Mesenchymal stem cell (in vitro differentiated cells and primary cell): Measurements from ENCODE around the gene MFF.

ENCODE experiments used
- DNase-seq: peaks from one replicate; pipeline ENCODE4 v3.0.0-alpha.2; 2013
- H2AFZ ChIP-seq: one replicate; pipeline ENCODE4 v1.6.1; 2013; ENCODE audit warnings: low read depth, mild to moderate bottlenecking, control low read depth, inconsistent platforms, low read length, moderate library complexity
- H2AK5ac ChIP-seq: 2 replicates; pipeline ENCODE4 v1.6.1; 2013; ENCODE audit warnings: low read length, moderate library complexity, mild to moderate bottlenecking, inconsistent platforms; ENCODE audit not compliant: severe bottlenecking
- H2BK120ac ChIP-seq: one replicate; pipeline ENCODE4 v1.6.1; 2013; ENCODE audit warnings: low read depth, mild to moderate bottlenecking, inconsistent platforms, low read length, moderate library complexity
- H2BK12ac ChIP-seq, 2 experiments: one replicate each; pipeline ENCODE4 v1.6.1; 2013; ENCODE audit warnings: inconsistent platforms in 2 of 2, low read length in 2 of 2, mild to moderate bottlenecking in 2 of 2, moderate library complexity in 2 of 2, control low read depth in 1 of 2
- H2BK15ac ChIP-seq: one replicate; pipeline ENCODE4 v1.6.1; 2013; ENCODE audit warnings: mild to moderate bottlenecking, low read depth, inconsistent platforms; ENCODE audit not compliant: poor library complexity, severe bottlenecking
- H2BK5ac ChIP-seq: 2 replicates; pipeline ENCODE4 v1.6.1; 2013; ENCODE audit warnings: low read depth, mild to moderate bottlenecking, low read length, control low read depth, inconsistent platforms; ENCODE audit not compliant: poor library complexity, severe bottlenecking
- H3K14ac ChIP-seq, 2 experiments: one replicate each; pipeline ENCODE4 v1.6.1; 2013; ENCODE audit warnings: inconsistent platforms in 2 of 2, low read length in 2 of 2, control low read depth in 1 of 2, mild to moderate bottlenecking in 1 of 2, moderate library complexity in 1 of 2
- H3K18ac ChIP-seq, 2 experiments: one replicate each; pipeline ENCODE4 v1.6.1; 2013; ENCODE audit warnings: inconsistent platforms in 2 of 2, low read length in 2 of 2, control low read depth in 1 of 2, low read depth in 1 of 2, mild to moderate bottlenecking in 1 of 2
- H3K23ac ChIP-seq, 2 experiments: one replicate each; pipeline ENCODE4 v1.6.1; 2013; ENCODE audit warnings: inconsistent platforms in 2 of 2, low read length in 2 of 2, mild to moderate bottlenecking in 2 of 2, moderate library complexity in 2 of 2, control low read depth in 1 of 2
- H3K27ac ChIP-seq: 2 replicates; pipeline ENCODE4 v1.5.1; 2013; ENCODE audit warnings: mild to moderate bottlenecking, moderate library complexity, low read length, control low read depth, inconsistent platforms; ENCODE audit not compliant: poor library complexity, severe bottlenecking
- H3K27me3 ChIP-seq, 2 experiments: 2 replicates each; pipeline versions ENCODE4 v1.6.1 to v1.7.0; 2013; ENCODE audit warnings: low read length in 2 of 2, mild to moderate bottlenecking in 2 of 2, moderate library complexity in 2 of 2, control low read depth in 1 of 2, inconsistent platforms in 1 of 2; ENCODE audit not compliant: control insufficient read depth in 1 of 2, insufficient read depth in 1 of 2
- H3K36me3 ChIP-seq, 2 experiments: 2 replicates each; pipeline versions ENCODE4 v1.6.1 to v1.7.0; 2013; ENCODE audit warnings: low read length in 2 of 2, control low read depth in 1 of 2, inconsistent platforms in 1 of 2, low read depth in 1 of 2, mild to moderate bottlenecking in 1 of 2; ENCODE audit not compliant: insufficient read depth in 2 of 2, control insufficient read depth in 1 of 2
- H3K4ac ChIP-seq, 2 experiments: one replicate each; pipeline ENCODE4 v1.6.1; 2013; ENCODE audit warnings: inconsistent platforms in 2 of 2, low read length in 2 of 2, mild to moderate bottlenecking in 2 of 2, moderate library complexity in 2 of 2, control low read depth in 1 of 2, low read depth in 1 of 2
- H3K4me1 ChIP-seq: 2 replicates; pipeline ENCODE4 v1.6.1; 2013; ENCODE audit warnings: low read depth, low read length, control low read depth; ENCODE audit not compliant: control insufficient read depth, insufficient read depth
- H3K4me2 ChIP-seq: 2 replicates; pipeline ENCODE4 v1.6.1; 2013; ENCODE audit warnings: low read length, mild to moderate bottlenecking, inconsistent platforms; ENCODE audit not compliant: poor library complexity, severe bottlenecking
- H3K4me3 ChIP-seq, 2 experiments: 2 replicates each; pipeline versions ENCODE4 v1.5.1 to v1.7.0; 2013; ENCODE audit warnings: low read length in 2 of 2, mild to moderate bottlenecking in 2 of 2, control low read depth in 1 of 2, low read depth in 1 of 2; ENCODE audit not compliant: insufficient read depth in 1 of 2
- H3K79me1 ChIP-seq: replicated peaks from 2 replicates; pipeline ENCODE4 v1.6.1; 2013; ENCODE audit warnings: mild to moderate bottlenecking, control low read depth, low read length, inconsistent platforms; ENCODE audit not compliant: poor library complexity, severe bottlenecking
- H3K9ac ChIP-seq: 2 replicates; pipeline ENCODE4 v1.7.0; 2013; ENCODE audit warnings: mild to moderate bottlenecking, low read length, moderate library complexity
- H3K9me3 ChIP-seq: 2 replicates; pipeline ENCODE4 v1.7.0; 2013; ENCODE audit warnings: mild to moderate bottlenecking, low read length; ENCODE audit not compliant: control insufficient read depth
- H4K8ac ChIP-seq: one replicate; pipeline ENCODE4 v1.6.1; 2013; ENCODE audit warnings: inconsistent platforms, mild to moderate bottlenecking, low read length, moderate library complexity
- H4K91ac ChIP-seq: one replicate; pipeline ENCODE4 v1.6.1; 2013; ENCODE audit warnings: mild to moderate bottlenecking, low read length, inconsistent platforms
- WGBS: methylation state at CpG from one replicate; pipeline ENCODE4 v1.1.7; 2013; ENCODE audit warnings: mixed read lengths; 5-methylcytosine and 5-hydroxymethylcytosine counted together

MFF gene

GRCh38 chr2:227292314-227292713, 32.7 kb upstream of the MFF start:
- no peak overlapping the region for H2AFZ ChIP-seq
- H3K27me3 ChIP-seq: no peaks in the 10 kb centered on the region
- H3K23ac ChIP-seq: no peak overlapping the region
- H3K36me3 ChIP-seq: no peaks in the 10 kb centered on the region
- no peak overlapping the region for H2BK15ac ChIP-seq
- no peak overlapping the region for H3K4me2 ChIP-seq
- H4K8ac ChIP-seq: no peak overlapping the region
- no peak overlapping the region for H4K91ac ChIP-seq
- H3K9me3 ChIP-seq: no peaks in the 10 kb centered on the region
- no peak overlapping the region for H3K18ac ChIP-seq
- no peak overlapping the region for H3K14ac ChIP-seq
- 67% methylated on average over 1 of the region's 3 CpGs for WGBS
- no peak overlapping the region for H3K4ac ChIP-seq
- H3K79me1 ChIP-seq: no peaks in the 10 kb centered on the region
- H3K27ac ChIP-seq: no peak overlapping the region
- DNase-seq: no peak
- no peak overlapping the region for H2AK5ac ChIP-seq
- H2BK120ac ChIP-seq: no peak overlapping the region
- no peaks in the 10 kb centered on the region for H3K4me1 ChIP-seq
- H2BK12ac ChIP-seq: no peak overlapping the region
- no peak overlapping the region for H3K9ac ChIP-seq
- H3K4me3 ChIP-seq: no peak overlapping the region
- no peak overlapping the region for H2BK5ac ChIP-seq

DNA sequence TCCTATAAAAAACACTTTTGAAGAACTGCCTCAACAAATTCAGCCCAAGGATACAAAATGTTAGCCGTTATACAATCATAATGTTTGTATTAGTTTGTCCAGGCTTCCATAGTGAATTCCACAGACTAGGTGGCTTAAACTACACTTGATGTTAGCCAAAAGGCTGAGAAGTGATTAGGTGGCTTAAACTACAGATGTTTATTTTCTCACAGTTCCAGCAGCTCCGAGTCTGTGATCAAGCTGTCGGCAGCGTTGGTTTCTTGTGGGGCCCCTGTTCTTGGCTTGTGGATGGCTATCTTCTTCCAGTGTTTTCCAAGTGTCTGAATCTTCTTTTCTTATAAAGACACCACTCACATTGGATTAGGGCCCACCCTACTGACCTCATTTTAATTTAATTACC, 31.5 kb upstream of the MFF start:
- no peak overlapping the region for H2BK120ac ChIP-seq
- H3K23ac ChIP-seq: no peak overlapping the region
- no peak overlapping the region for H4K8ac ChIP-seq
- no peak overlapping the region for H4K91ac ChIP-seq
- H3K79me1 ChIP-seq: no peaks in the 10 kb centered on the region
- H3K14ac ChIP-seq: no peak overlapping the region
- H3K4me2 ChIP-seq: no peak overlapping the region
- no peak overlapping the region for H2BK12ac ChIP-seq
- H3K9ac ChIP-seq: no peak overlapping the region
- H3K27ac ChIP-seq: no peak overlapping the region
- no peak overlapping the region for H3K4ac ChIP-seq
- H2BK15ac ChIP-seq: no peak overlapping the region
- WGBS: 98% methylated on average over 4 of the region's 4 CpGs
- H2AFZ ChIP-seq: no peak overlapping the region
- no peak overlapping the region for H2AK5ac ChIP-seq
- no peaks in the 10 kb centered on the region for H3K4me1 ChIP-seq
- no peak for DNase-seq
- no peaks in the 10 kb centered on the region for H3K27me3 ChIP-seq
- H3K4me3 ChIP-seq: no peak overlapping the region
- H3K18ac ChIP-seq: no peak overlapping the region
- no peaks in the 10 kb centered on the region for H3K9me3 ChIP-seq
- no peaks in the 10 kb centered on the region for H3K36me3 ChIP-seq
- no peak overlapping the region for H2BK5ac ChIP-seq

DNA sequence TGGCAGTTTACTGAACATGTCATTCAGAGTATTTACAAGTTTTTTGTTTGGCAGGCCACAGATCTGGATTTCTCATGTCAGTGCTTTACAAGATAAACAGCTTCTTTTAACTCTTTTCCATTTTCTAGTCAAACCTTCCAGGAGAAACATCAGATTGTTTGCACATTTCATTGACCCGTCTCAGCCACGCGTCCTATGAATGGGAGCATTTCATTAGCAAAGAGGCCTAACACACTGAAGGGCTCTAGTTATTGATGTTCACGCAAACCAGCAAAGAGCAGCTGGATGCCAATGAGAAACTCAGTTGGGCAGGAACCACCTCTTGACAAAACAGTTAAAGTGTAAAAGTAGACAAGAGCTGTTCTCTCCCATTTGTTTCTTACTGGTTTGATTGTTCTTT, 29.2 kb upstream of the MFF start:
- Histone ChIP-seq H3K14ac (no peak overlapping the region), H3K9ac (no peak overlapping the region), H3K9me3 (no peaks in the 10 kb centered on the region), H3K79me1 (no peaks in the 10 kb centered on the region), H3K23ac (no peak overlapping the region), H4K8ac (no peak overlapping the region), H3K4me2 (no peak overlapping the region), H3K18ac (no peak overlapping the region), H3K36me3 (no peaks in the 10 kb centered on the region), H2BK5ac (no peak overlapping the region), H2BK15ac (no peak overlapping the region), H2AFZ (no peak overlapping the region), H3K4me3 (no peak overlapping the region), H3K4ac (no peak overlapping the region), H3K27ac (no peak overlapping the region), H4K91ac (no peak overlapping the region), H2BK12ac (no peak overlapping the region), H2AK5ac (no peak overlapping the region), H3K4me1 (no peaks in the 10 kb centered on the region), H3K27me3 (no peaks in the 10 kb centered on the region), H2BK120ac (no peak overlapping the region)
- no peak for DNase-seq
- WGBS: 96% methylated on average over 4 of the region's 4 CpGs

DNA sequence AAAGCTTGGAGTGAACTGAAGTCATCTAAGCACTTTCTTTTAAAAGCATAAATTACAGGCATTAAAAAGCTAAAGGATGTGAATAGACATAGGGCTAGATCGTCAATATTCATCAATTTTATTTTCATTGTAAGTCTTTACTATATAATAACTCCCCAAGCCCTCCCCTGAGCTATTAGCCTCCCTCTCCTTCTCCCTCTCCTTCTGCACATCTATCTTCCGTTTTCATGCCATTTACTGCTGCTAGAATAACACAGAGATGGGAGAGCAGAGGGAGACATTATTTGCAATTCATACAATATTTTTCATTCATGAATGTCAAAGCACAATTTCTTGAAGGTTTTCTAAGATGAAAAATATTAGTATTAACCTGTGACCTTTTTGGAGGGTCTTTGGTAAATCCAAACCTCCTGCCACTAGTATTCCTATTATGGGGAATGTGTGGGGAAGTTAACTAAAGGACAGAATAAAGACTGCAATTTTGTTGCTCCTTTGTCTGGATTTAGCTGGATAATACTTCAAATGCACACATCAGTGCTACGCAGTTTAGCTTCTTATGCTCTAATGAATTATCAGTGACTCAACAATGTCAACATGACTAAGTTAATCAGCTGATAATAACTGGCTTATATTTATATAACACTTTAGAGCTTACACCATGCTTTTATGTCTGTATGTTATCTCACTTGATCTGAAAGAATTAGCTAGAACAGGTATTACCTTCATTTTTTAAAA, 28.2 kb upstream of the MFF start:
- Histone ChIP-seq H2BK15ac (no peak overlapping the region), H3K4me2 (no peak overlapping the region), H4K8ac (no peak overlapping the region), H2BK5ac (no peak overlapping the region), H3K9ac (no peak overlapping the region), H2BK12ac (no peak overlapping the region), H2BK120ac (no peak overlapping the region), H2AFZ (no peak overlapping the region), H3K4me1 (no peaks in the 10 kb centered on the region), H3K23ac (no peak overlapping the region), H4K91ac (no peak overlapping the region), H3K27me3 (no peaks in the 10 kb centered on the region), H3K18ac (no peak overlapping the region), H3K79me1 (no peaks in the 10 kb centered on the region), H2AK5ac (no peak overlapping the region), H3K14ac (no peak overlapping the region), H3K27ac (no peak overlapping the region), H3K9me3 (no peaks in the 10 kb centered on the region), H3K36me3 (no peaks in the 10 kb centered on the region), H3K4me3 (no peak overlapping the region), H3K4ac (no peak overlapping the region)
- WGBS: no CpG with 5 or more reads among the region's 3 CpGs
- DNase-seq: no peak
